BJ (cell line): Measurements from ENCODE around the gene ABCC4. TPM values are rescaled to one million over a fixed set of nuclear protein-coding genes. Genes with fewer than 3 reads are reported as not detected.

ENCODE experiments used
- CTCF ChIA-PET: fragments of 350-600 bp; formaldehyde crosslinking; extraction: SDS; loops from one replicate; lab custom pipeline; 2021; ENCODE audit warnings: antibody characterized with exemption, inconsistent platforms; lab: Yijun Ruan, JAX
- POLR2A ChIA-PET: fragments of 300-600 bp; sonication (Branson Sonifier 250); formaldehyde crosslinking; extraction: SDS; loops from one replicate; lab custom pipeline; 2021; ENCODE audit warnings: antibody characterized with exemption; lab: Charles Lee
- DNase-seq: peaks from one replicate; pipeline ENCODE4 v3.0.0-alpha.2; 2011; ENCODE audit warnings: low read depth
- H3K27me3 ChIP-seq: 2 replicates; pipeline ENCODE4 v1.6.0; 2011; ENCODE audit warnings: low read length; ENCODE audit not compliant: control insufficient read depth, insufficient read depth
- H3K36me3 ChIP-seq: 2 replicates; pipeline ENCODE4 v1.5.1; 2011; ENCODE audit warnings: low read length; ENCODE audit not compliant: control insufficient read depth, insufficient read depth
- H3K4me3 ChIP-seq: 2 replicates; pipeline ENCODE4 v1.5.1; 2011; ENCODE audit warnings: low read depth, mild to moderate bottlenecking, control low read depth, low read length
- polyA plus RNA-seq: library from polyadenylated mRNA; depleted of rRNA; stranded (reverse); fragments of >200 nt; gene quantifications from 2 replicates; pipeline ENCODE4 v1.2.3, GENCODE V29; 2011
- TF ChIP-seq, protein P1 (sequence below): IDR thresholded peaks from 2 replicates; pipeline ENCODE4 v1.5.1; 2011; ENCODE audit warnings: low read depth, mild to moderate bottlenecking, control low read depth, inconsistent platforms, low read length, moderate library complexity; ENCODE audit not compliant: insufficient read depth

ABCC4 gene
- polyA plus RNA-seq, 1 experiment, result 11.2 TPM

DNA sequence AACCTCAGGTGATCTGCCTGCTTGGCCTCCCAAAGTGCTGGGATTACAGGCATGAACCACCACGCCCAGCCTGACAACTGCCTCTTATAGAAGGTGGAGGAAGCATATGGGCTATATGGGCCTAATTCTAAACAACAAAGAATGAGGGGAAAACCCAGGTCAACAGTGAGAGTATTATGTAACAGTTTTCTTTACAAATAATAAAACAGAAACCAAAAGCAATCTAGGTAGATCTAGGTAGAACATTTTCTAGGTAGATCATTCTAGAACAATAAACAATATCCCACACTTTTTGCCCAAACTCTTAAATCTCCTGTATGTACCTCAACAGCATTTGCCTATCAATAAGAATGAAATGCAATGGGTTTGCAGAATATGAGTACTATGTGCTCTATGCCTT, 267.4 kb downstream of the ABCC4 start:
- Histone ChIP-seq H3K27me3 (no peaks in the 10 kb centered on the region), H3K36me3 (no peaks in the 10 kb centered on the region; the same call in 1 of the 2 replicates), H3K4me3 (no peak overlapping the region)
- POLR2A ChIA-PET, result no interaction called here
- CTCF ChIA-PET, result no interaction called here
- DNase-seq, result no peak
- TF ChIP-seq, protein P1, sequence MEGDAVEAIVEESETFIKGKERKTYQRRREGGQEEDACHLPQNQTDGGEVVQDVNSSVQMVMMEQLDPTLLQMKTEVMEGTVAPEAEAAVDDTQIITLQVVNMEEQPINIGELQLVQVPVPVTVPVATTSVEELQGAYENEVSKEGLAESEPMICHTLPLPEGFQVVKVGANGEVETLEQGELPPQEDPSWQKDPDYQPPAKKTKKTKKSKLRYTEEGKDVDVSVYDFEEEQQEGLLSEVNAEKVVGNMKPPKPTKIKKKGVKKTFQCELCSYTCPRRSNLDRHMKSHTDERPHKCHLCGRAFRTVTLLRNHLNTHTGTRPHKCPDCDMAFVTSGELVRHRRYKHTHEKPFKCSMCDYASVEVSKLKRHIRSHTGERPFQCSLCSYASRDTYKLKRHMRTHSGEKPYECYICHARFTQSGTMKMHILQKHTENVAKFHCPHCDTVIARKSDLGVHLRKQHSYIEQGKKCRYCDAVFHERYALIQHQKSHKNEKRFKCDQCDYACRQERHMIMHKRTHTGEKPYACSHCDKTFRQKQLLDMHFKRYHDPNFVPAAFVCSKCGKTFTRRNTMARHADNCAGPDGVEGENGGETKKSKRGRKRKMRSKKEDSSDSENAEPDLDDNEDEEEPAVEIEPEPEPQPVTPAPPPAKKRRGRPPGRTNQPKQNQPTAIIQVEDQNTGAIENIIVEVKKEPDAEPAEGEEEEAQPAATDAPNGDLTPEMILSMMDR, result no peak

DNA sequence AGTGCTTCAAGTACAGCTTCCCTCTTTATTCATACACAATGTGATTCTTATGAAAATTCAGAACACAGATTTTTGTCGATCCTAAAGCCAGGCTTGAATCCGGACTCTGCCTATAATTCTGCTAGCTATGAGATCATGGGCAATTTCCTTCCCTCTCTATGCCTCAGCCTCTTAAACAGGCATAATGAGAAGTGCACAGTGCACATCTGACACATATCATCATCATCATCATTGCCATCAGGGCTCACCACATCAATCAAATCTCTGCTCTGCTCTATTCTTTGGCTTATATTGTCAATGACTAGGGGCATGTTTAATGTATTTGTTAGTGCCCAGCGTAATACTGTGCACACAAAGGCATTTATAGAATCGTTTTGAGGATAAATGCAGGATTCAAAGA, 269.1 kb downstream of the ABCC4 start:
- CTCF ChIA-PET, result interaction anchor here (0.9 kb wide), 1 partner anchor 9 kb away, joined by 3 read pairs; no protein-coding TSS in a partner anchor
- POLR2A ChIA-PET, result no interaction called here
- no peak overlapping the region for H3K4me3 ChIP-seq
- no peaks in the 10 kb centered on the region for H3K36me3 ChIP-seq
- TF ChIP-seq, protein P1, result no peak
- H3K27me3 ChIP-seq, result no peaks in the 10 kb centered on the region
- no peak for DNase-seq

DNA sequence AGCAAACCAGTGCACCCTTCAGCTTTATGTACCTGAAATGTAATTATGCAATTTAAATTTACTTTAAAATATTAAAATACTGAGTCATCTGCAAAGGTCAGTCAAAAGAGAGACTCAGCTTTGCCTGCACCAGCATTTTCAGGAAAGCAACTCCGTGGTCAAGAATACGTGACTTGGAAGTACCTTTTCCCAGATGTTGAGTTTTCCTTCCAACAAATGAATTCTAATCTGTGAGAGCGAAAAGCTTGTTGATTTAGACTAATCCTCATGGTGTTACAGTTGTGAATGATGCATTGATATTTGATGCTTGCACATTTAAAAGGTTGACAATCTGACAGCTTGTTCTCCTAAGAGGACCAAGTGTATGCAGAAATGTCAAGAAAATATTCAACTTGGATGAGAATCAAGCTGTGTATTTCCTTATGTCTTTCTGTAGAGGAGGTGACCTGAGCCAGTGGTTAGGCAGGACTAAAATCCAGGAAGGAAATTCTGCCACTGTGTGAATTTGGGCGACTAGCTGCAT, 270.4 kb downstream of the ABCC4 start:
- ChIA-PET POLR2A (no interaction called here), CTCF (no interaction called here)
- TF ChIP-seq, protein P1, result no peak

DNA sequence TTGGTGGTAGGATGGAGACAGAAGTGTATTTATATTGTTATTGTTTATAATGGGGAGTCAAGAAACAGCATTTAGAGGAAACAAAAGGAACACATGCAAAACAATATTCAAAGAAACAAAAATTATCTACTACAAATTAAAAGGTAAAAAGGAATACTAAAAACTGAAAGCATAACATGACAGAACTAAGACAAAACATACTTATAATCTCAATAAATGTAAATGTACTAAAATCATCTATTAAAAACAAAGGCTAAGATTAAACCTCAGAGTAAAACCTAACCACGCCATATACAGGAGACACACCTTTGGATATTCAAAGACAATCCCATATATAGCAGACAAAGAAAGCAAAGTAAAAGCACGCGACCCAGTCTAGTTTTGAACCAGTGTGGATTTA, 273.6 kb downstream of the ABCC4 start:
- CTCF ChIA-PET, result interaction anchor here (0.6 to 0.8 kb wide), 3 partner anchors 103 to 596 kb away, joined by 3 read pairs; no protein-coding TSS in a partner anchor

More for the DNA sequence above, 270.4 kb downstream of the ABCC4 start:
- H3K4me3 ChIP-seq, result no peak overlapping the region
- no peak for DNase-seq
- no peaks in the 10 kb centered on the region for H3K27me3 ChIP-seq
- no peaks in the 10 kb centered on the region for H3K36me3 ChIP-seq

DNA sequence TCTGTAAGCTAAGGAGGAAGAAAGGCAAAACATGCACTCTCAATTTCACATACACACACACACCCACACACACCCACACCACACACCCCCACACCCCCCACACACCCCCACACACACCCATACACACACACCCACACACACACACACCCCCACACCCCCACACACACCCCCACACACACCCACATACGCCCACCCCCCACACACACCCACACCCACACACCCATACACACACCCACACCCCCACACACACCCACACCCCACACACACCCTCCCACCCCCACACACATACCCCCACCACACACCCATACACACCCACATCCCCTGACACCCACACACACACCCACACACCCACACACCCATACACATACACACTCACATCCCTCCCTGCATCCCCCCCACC, 276.1 kb downstream of the ABCC4 start:
- POLR2A ChIA-PET, result no interaction called here
- CTCF ChIA-PET, result interaction anchor here (1.5 kb wide), 1 partner anchor 18 kb away, joined by 4 read pairs; no protein-coding TSS in a partner anchor
- no peak overlapping the region for H3K4me3 ChIP-seq
- TF ChIP-seq, protein P1, result no peak
- no peak for DNase-seq
- H3K27me3 ChIP-seq, result no peaks in the 10 kb centered on the region
- no peaks in the 10 kb centered on the region for H3K36me3 ChIP-seq

More for the DNA sequence above, 273.6 kb downstream of the ABCC4 start:
- POLR2A ChIA-PET, result no interaction called here
- TF ChIP-seq, protein P1, result no peak
- H3K4me3 ChIP-seq, result no peak overlapping the region
- no peaks in the 10 kb centered on the region for H3K36me3 ChIP-seq
- no peak for DNase-seq
- H3K27me3 ChIP-seq, result no peaks in the 10 kb centered on the region
